ENCODE results near the gene CLDN5.

- TF ChIP-seq CTCF (IDR thresholded peaks at IDR 0.05): no peak
- TF ChIP-seq POLR2A (IDR thresholded peaks at IDR 0.05): no peak
These were observed 5.6 kb downstream of the CLDN5 start for GRCh38 chr22:19518635-19519034.

All from suprapubic skin (tissue), 3 donors.